Measurements from ENCODE around the gene SLC26A1. TPM values are rescaled to one million over a fixed set of nuclear protein-coding genes. Genes with fewer than 3 reads are reported as not detected.
A peak's percentile ranks its signal among the peaks of the same experiment; 100 is the strongest.

Gene SLC26A1
- total RNA-seq, 1 donor from 2014 or later: 2.9 TPM

DNA sequence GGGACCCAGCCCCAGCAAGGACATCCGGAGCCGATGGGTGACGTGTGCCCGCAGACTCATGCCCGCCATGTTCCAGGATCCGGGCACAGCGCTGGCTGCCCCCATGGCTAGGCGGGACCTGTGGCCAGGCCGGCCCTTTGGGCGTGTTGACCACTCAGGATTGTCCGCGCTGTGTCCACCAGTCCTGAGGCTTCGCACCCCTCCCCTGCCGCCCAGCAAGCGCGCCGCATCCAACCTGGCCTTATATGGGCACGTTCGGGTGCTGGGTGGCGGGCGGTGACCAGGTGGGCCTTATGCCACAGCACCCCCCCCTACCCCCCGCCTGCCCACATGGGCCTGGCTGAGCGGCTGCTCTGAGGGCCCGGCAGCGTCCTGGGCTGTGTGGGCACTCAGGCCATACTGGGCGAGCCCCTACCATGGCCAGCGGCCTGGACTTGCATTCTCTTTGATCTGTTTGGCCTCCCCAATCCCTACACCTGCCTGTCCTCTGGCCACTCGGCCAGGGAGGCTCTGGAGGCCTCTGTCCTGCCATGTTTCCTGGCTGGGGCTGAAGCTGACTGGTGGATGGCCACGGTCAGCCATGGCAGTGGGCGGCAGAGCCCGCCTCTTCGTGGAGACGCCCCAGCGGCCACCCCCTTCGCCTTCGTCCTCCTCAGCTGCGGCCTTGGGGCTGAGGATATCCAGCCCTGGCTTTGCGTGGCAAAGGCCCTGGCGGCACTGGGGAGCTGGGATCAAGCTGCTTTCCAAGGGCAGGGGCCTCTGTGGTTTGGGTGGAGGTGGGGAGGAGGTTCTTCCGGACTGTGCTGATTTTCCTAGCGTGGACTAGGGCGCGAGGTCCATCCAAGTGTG is 20.2 kb upstream of the SLC26A1 start:
- Histone ChIP-seq H3K27me3 (no peaks in the 10 kb centered on the region), H3K4me3 (no peak overlapping the region), H3K4me1 (peaks cover 30% of the 10 kb centered on the region), H3K36me3 (no peaks in the 10 kb centered on the region), H3K9me3 (no peaks in the 10 kb centered on the region), H3K27ac (no peak overlapping the region)
- TF ChIP-seq, protein P1, sequence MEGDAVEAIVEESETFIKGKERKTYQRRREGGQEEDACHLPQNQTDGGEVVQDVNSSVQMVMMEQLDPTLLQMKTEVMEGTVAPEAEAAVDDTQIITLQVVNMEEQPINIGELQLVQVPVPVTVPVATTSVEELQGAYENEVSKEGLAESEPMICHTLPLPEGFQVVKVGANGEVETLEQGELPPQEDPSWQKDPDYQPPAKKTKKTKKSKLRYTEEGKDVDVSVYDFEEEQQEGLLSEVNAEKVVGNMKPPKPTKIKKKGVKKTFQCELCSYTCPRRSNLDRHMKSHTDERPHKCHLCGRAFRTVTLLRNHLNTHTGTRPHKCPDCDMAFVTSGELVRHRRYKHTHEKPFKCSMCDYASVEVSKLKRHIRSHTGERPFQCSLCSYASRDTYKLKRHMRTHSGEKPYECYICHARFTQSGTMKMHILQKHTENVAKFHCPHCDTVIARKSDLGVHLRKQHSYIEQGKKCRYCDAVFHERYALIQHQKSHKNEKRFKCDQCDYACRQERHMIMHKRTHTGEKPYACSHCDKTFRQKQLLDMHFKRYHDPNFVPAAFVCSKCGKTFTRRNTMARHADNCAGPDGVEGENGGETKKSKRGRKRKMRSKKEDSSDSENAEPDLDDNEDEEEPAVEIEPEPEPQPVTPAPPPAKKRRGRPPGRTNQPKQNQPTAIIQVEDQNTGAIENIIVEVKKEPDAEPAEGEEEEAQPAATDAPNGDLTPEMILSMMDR (IDR thresholded peaks at IDR 0.05): no peak
- no peak for TF ChIP-seq POLR2A (IDR thresholded peaks at IDR 0.05)
- TF ChIP-seq POLR2AphosphoS5 (IDR thresholded peaks at IDR 0.05; ENCODE audit: insufficient read depth in 1 of 2, low read depth in 1 of 2): no peak
- DNase-seq (ENCODE audit: extremely low spot score in 2 of 2): no peak
- intact Hi-C loops (cut with DNase I): no loop called here

DNA sequence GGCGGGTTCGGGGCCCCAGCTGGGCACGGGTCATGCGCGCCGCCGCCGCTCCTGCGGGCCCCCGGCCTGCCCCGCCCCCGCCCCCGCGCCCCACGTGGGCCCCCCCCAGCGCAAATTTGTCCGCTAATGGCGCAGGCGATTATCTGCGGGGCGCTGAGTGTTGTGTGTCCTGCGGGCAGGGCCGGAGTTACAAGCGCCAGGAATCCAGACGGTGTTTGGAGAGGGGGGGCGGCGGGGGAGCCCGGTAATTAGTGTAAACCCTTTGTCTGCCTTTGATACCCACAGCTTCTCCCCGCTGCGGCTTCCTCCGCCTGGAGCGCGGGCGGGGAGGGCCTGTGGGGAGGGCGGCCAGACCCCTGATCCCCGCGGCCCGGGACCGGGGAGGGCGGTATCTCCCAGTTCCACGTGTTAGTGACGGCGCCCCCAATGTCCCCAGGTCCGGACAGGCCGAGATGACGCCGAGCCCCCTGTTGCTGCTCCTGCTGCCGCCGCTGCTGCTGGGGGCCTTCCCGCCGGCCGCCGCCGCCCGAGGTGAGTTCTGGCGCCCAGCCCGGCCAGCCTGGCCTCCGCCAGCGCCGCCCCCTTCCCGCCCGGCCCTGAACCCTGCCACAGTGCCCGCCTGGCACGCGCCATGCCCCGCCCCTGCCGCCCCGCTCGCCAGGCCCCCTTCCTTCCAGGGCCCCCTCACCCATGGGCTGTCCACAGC is 19.0 kb upstream of the SLC26A1 start:
- Histone ChIP-seq H3K36me3 (no peaks in the 10 kb centered on the region), H3K27me3 (no peaks in the 10 kb centered on the region), H3K27ac (no peak overlapping the region), H3K9me3 (no peaks in the 10 kb centered on the region), H3K4me3 (peak overlapping the region; percentile 49 to 83), H3K4me1 (peaks cover 30% of the 10 kb centered on the region)
- intact Hi-C loops (cut with DNase I): no loop called here
- no peak for DNase-seq (ENCODE audit: extremely low spot score in 2 of 2)
- TF ChIP-seq POLR2AphosphoS5 (IDR thresholded peaks at IDR 0.05; ENCODE audit: insufficient read depth in 1 of 2, low read depth in 1 of 2) (peak in 1 of 2 donors; percentile 18), POLR2A (IDR thresholded peaks at IDR 0.05) (no peak)
- TF ChIP-seq, protein P1 (IDR thresholded peaks at IDR 0.05): no peak

DNA sequence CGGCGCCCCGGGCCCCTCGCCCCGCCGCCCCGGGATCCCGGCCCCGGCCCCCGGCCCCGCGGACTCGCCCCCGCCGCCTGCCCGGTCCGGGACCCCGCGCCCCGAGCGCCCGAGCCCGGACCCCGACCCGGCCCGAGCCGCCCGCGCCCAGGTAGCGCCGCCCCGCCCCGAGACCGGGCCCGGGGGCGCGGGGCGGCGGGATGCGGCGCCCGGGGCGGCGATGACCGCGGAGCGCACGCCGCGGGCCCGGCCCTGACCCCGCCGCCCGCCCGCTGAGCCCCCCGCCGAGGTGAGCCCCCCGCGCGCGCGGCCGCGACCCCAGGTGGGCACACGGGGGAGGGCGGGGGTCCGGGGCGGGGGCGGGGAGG is 18.4 kb upstream of the SLC26A1 start:
- Histone ChIP-seq H3K36me3 (no peaks in the 10 kb centered on the region), H3K4me1 (peaks cover 30% of the 10 kb centered on the region), H3K9me3 (no peaks in the 10 kb centered on the region), H3K27me3 (no peaks in the 10 kb centered on the region), H3K27ac (no peak overlapping the region), H3K4me3 (peak overlapping the region; percentile 52 to 83)
- intact Hi-C loops (cut with DNase I): no loop called here
- TF ChIP-seq, protein P1 (IDR thresholded peaks at IDR 0.05): no peak
- TF ChIP-seq POLR2AphosphoS5 (IDR thresholded peaks at IDR 0.05; ENCODE audit: insufficient read depth in 1 of 2, low read depth in 1 of 2): no peak
- TF ChIP-seq POLR2A (IDR thresholded peaks at IDR 0.05): no peak
- DNase-seq (ENCODE audit: extremely low spot score in 2 of 2): no peak

DNA sequence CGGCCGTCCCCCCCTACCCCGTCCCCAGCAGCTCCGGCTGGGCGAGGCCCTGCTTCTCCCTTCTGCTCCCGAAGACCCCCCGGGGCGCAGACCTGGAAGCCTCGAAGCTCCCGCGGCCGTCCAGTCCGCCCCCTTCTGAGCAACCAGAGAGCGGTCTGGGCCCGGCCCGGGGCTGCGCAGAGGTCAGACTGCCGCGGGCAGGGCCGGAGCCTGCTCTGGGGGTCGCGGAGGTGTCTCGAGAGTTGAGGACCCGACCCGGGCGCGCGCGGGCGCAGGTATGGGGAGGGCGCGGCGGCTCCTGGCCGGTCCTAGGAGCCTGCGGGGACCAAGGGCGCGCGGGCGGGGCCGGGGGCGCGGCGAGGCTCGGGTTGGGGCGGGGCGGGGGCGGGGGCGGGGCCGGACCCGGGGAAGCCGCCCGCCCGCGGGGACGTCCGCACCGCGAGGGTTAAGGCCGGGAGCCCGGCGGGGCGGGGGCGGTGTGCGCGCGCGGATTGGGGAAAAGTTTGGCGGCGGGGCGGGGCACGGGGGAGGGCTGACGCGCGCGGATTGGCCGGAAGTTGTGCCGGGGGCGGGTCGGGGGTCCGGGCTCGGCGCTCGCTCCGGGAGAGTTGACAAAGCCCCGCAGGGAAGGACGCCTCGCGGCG is 17.9 kb upstream of the SLC26A1 start, which contains the start of gene FGFRL1:
Gene FGFRL1 (plus strand): TSS at position 605 of the 644 bp plus-strand sequence. CDS start 860 bp downstream, outside the sequence.
- intact Hi-C loops (cut with DNase I): no loop called here
- Histone ChIP-seq H3K27me3 (no peaks in the 10 kb centered on the region), H3K36me3 (no peaks in the 10 kb centered on the region), H3K4me3 (peak within 1 kb of the TSS; percentile 52 to 83), H3K4me1 (peaks cover 30% of the 10 kb centered on the region), H3K27ac (peak within 1 kb of the TSS; percentile 87), H3K9me3 (no peaks in the 10 kb centered on the region)
- no peak for DNase-seq (ENCODE audit: extremely low spot score in 2 of 2)
- TF ChIP-seq, protein P1 (IDR thresholded peaks at IDR 0.05): no peak
- TF ChIP-seq POLR2AphosphoS5 (IDR thresholded peaks at IDR 0.05; ENCODE audit: insufficient read depth in 1 of 2, low read depth in 1 of 2) (no peak), POLR2A (IDR thresholded peaks at IDR 0.05) (no peak)
